ENCODE results near the gene TLE5. TPM values are rescaled to one million over a fixed set of nuclear protein-coding genes. Genes with fewer than 3 reads are reported as not detected.

TLE5 gene
- total and polyA plus RNA-seq, 9 of the 15 experiments (the other 6 are each of a cell fraction or from before 2014, with no cell fraction given), result 2.0 to 347 (median 235) TPM

GRCh38 chr19:3075605-3076431 is 13.5 kb upstream of the TLE5 start (continued):
- TF ChIP-seq ZNF174 (CRISPR knock-in tag; IDR thresholded peaks at IDR 0.05) (no peak), ZNF76 (CRISPR knock-in tag; IDR thresholded peaks at IDR 0.05; ENCODE audit: borderline replicate concordance) (no peak), CAMTA2 (CRISPR knock-in tag; conservative IDR thresholded peaks at IDR 0.05) (no peak), BRF2 (IDR thresholded peaks at IDR 0.05; ENCODE audit: borderline replicate concordance, insufficient read depth, insufficient read length) (no peak), ZNF436 (CRISPR knock-in tag; IDR thresholded peaks at IDR 0.05) (no peak), PHF8 (IDR thresholded peaks at IDR 0.05; ENCODE audit: borderline replicate concordance, low read length) (no peak), RBM25 (IDR thresholded peaks at IDR 0.05; ENCODE audit: low read depth, low read length, severe bottlenecking) (no peak), ZSCAN29 (IDR thresholded peaks at IDR 0.05) (no peak), CBX8 (IDR thresholded peaks at IDR 0.05; ENCODE audit: borderline replicate concordance, extremely low read depth, low read depth, low read length, poor library complexity, severe bottlenecking) (no peak), ZNF140 (CRISPR knock-in tag; IDR thresholded peaks at IDR 0.05) (no peak), MTA2 (IDR thresholded peaks at IDR 0.05; ENCODE audit: low read depth) (no peak), MEF2D (tag; conservative IDR thresholded peaks at IDR 0.05; ENCODE audit: low read depth) (no peak), TEAD4 (IDR thresholded peaks at IDR 0.05; ENCODE audit: low read length) (no peak), TEAD4 (CRISPR knock-in tag; IDR thresholded peaks at IDR 0.05; ENCODE audit: borderline replicate concordance) (no peak)
- TF ChIP-seq, protein P1, sequence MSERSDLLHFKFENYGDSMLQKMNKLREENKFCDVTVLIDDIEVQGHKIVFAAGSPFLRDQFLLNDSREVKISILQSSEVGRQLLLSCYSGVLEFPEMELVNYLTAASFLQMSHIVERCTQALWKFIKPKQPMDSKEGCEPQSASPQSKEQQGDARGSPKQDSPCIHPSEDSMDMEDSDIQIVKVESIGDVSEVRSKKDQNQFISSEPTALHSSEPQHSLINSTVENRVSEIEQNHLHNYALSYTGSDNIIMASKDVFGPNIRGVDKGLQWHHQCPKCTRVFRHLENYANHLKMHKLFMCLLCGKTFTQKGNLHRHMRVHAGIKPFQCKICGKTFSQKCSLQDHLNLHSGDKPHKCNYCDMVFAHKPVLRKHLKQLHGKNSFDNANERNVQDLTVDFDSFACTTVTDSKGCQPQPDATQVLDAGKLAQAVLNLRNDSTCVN (CRISPR knock-in tag; IDR thresholded peaks at IDR 0.05), result no peak
- TF ChIP-seq, protein P2, sequence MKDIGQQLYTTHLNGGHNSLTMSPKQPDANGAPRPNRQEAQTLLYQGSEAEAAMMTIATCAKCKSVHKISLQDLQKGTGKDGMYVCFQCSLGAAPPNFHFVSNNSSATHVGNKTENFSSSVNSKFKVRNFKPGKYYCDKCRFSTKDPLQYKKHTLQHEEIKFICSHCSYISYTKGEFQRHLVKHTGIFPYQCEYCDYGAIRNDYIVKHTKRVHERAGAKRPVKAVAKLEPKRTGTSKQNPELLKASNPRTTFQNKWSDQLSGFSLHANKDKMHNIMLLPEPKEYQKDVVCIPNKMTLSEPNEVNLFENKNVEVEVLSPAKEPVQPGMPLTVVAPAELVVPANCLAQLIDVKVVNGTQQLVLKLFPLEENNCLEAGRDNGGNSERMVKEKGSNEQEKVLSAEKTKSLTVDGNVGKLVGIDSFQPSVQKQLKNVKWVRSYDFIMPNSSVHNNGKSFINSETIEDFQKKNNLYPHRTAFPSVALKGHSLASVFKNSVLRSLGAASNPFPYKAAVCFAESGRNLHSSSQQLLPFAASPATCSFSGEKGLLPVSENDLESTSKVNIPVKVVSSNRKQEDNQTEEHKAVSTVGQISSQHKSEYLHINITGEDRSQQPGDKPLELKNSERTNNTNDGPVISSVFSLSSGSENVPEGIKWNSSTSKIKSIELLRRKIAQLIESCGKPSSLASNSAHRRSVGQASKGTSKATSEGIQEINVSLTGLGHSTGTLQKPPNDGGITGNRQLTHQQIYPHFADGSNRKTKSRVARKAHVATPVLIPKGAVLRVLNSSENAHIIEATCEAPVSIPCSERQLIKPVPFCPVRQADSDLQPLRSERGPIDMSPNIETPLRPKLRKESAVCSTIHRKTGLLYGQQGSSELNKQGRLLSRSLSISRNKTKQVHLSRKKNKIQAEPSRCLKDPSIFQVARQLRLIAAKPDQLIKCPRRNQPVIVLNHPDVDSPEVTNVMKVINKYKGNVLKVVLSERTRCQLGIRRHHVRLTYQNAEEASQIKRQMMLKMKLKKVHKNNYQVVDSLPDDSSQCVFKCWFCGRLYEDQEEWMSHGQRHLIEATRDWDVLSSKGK (CRISPR knock-in tag; IDR thresholded peaks at IDR 0.05), result no peak
- TF ChIP-seq, protein P3, sequence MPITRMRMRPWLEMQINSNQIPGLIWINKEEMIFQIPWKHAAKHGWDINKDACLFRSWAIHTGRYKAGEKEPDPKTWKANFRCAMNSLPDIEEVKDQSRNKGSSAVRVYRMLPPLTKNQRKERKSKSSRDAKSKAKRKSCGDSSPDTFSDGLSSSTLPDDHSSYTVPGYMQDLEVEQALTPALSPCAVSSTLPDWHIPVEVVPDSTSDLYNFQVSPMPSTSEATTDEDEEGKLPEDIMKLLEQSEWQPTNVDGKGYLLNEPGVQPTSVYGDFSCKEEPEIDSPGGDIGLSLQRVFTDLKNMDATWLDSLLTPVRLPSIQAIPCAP (CRISPR knock-in tag; IDR thresholded peaks at IDR 0.05; ENCODE audit: borderline replicate concordance), result no peak
- TF ChIP-seq, protein P4, sequence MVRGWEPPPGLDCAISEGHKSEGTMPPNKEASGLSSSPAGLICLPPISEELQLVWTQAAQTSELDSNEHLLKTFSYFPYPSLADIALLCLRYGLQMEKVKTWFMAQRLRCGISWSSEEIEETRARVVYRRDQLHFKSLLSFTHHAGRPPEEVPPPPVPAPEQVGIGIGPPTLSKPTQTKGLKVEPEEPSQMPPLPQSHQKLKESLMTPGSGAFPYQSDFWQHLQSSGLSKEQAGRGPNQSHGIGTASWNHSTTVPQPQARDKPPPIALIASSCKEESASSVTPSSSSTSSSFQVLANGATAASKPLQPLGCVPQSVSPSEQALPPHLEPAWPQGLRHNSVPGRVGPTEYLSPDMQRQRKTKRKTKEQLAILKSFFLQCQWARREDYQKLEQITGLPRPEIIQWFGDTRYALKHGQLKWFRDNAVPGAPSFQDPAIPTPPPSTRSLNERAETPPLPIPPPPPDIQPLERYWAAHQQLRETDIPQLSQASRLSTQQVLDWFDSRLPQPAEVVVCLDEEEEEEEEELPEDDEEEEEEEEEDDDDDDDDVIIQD (CRISPR knock-in tag; IDR thresholded peaks at IDR 0.05), result no peak

All from K562 (cell line).